Measurements from ENCODE around the gene SIDT1.
"Not testable (repeated sequence)": the region's sequence is repeated elsewhere in the genome, so short reads cannot be mapped to it uniquely, and the experiment has no call there.

The SIDT1 gene

DNA sequence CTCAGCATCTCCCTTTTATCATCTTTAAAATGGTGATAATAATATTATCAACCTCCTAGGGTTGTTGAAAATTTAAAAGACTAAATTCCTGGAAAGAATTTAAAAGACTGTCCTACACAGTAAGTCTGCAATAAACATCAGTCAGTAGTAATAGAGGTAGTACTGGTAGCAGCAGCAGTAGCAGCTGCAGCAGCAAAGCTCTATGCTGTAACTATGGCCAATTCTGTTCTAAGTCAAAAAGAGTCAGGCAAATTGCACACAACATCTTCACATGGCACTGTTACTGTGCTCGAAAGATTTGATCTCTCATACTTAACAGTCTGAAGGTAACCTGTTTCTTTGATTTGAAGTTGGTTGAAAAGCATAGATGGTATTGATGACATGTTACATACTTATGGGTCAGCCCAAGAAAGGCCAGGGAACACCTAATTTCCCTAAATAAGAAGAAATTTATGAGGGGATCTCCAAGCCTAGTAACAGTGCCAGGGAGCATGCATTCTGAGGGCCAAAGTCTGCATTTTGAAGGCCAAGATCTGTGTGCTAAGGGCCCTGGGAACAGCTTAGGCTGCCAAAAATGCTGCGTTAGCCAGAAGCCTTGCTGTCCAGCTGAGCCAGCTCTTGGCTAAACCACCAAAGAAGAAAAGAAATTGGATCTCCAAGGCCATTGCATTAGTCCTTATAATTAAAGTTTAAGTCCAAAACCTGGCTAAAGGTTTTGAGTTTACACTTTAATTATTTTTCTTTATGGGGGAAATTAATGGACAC, 68.2 kb downstream of the SIDT1 start:
- DNase-seq: no peak

DNA sequence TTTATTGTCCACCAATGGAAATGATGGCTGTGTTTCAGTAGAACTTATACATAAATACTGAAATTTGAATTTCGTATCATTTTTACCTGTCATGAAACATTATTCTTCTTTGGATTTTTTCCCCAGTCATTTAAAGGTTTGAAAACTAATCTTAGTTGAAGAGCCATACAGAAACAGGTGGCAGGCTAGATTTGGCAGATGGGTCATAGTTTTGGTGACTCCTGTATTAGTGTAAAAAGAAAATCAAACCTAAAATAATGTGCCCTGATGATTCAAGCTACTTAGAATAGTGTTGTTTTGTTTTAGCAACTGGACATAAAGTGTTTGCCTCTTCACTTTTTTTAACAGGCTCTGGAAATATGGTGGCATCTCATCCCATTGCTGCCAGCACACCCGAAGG, 68.9 kb downstream of the SIDT1 start:
- DNase-seq: no peak

DNA sequence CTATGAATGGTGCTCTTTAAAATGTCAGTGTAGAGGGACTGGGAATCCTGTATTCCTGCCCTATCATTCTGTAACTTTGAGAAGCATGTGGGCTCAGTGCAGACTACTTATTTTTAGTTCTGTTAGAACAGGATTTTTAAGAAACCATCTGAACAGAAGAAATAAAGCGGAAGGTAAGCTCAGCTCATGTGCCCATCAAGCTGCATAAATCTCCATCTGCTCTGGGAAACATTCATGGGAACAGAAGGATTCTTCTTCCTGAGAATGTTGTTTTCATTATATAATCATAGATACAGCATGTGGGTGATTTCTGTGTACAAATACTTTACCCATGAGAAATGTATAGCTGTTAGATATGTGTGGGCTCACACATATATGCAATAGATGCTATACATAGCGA, 69.9 kb downstream of the SIDT1 start:
- DNase-seq: no peak

DNA sequence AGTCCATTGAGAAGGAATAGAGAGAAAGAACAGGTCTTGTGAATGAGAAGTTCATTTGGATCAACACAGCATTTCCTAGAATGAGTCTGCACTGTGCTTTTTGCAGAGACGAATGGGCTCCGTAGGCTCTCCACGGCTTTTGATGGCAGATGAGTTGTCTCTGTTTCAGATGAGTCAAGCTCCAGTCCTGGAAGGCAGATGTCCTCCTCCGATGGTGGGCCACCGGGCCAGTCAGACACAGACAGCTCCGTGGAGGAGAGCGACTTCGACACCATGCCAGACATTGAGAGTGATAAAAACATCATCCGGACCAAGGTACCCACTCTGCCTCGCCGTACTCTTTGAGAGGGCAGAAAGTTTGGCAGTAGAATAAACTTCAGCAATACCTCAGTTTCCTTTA, 70.5 kb downstream of the SIDT1 start:
- DNase-seq: no peak

DNA sequence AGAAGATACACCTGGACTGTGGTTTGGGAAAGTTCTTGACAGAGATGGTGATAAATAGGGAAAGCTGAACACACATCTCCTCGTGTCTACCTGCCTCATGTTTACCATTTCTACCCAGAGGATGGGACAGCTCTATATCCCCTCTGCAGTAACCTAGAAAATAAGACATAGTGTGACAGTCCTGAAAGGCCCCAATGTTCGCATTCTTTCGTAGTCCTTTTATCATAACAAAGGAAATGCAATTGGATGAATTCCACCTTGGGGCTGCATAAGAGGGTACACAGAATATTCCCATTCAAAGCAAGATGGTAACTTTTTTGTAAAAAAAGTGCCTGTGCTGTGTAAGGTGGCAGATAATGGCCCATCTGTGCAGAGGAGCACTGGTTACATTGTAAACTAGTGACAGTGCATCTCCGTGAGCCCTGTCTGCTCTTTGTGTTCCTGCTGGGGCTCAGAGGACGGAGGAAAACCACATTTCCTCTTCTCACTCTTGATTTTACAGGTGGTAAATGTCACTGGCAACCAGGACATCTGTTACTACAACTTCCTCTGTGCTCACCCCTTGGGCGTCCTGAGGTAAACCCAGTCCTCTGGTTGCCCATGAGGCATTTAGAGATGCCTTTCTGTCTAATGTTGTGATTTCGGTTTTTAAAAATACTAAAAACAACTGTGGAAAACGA, 74.3 kb downstream of the SIDT1 start:
- DNase-seq: peak; percentile 6

DNA sequence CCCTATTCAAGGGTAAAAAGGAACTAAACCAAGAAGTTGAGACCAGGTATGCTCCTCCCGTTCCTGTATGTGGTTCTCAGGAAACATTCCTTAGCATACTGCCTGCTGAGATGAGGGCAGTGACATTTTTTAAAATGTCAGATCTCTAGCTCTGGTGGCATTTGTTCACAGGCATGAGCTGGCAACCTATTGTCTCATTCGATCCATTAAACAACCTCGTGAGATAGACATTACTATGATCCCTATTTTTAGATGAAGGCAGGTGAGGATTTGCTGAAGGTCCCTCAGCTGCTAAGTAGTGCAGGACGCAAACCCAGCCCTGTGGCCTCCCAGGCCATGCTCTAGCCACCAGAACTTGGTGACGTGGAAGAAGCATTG, 74.9 kb downstream of the SIDT1 start:
- DNase-seq: no peak

DNA sequence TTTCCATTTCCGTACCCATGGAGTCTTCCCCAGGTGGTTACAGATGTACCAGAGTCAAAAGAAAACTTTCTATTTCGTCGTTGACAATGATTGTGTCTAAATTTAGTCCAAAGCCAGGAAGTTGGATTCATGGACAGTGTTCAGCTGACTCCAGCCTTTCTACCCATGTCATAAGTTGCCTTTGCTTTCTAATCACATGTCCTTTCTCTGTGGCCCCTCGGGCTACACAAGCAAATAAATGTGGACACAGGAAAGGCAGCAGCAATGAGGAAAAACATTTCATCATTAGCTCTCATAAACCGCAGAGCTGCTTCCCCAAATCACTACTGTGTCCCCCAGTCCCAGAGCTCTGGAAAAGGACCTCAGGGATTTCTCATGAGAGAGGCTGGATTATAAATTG, 82.0 kb downstream of the SIDT1 start:
- DNase-seq: no peak

DNA sequence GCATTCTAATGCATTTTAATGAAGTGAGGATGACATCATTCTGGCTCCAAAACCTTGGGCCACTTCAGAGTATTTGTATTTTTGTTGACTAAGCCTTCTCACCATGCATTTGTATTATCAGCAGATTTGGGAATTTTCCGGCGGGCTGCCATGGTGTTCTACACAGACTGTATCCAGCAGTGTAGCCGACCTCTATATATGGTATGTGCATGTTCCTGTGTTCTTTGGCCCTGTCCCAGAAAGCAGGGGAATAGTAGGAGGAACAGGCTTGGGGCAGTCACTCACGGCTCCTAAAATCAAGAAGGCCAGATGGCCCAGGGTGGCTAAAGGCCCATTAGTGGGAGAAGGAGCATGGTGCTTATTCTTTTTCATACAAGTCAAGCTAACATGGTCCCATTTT, 83.6 kb downstream of the SIDT1 start:
- DNase-seq: no peak

DNA sequence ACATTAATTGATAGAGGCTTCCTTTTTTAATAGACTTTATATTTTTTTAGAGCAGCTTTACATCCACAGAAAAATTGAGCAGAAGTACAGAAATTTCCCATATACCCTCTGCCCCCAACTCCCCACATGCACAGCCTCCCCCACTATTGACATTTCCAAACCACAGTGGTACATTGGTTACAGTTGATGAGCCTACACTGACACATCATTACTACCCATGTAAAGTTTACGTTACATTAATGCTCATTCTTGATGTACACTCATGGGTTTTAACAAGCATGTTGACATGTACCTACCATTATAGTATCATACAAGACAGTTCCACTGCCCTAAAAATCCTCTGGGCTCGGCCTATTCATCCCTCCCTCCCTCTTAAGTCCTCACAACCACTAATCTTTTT, 85.4 kb downstream of the SIDT1 start:
- no peak for DNase-seq

DNA sequence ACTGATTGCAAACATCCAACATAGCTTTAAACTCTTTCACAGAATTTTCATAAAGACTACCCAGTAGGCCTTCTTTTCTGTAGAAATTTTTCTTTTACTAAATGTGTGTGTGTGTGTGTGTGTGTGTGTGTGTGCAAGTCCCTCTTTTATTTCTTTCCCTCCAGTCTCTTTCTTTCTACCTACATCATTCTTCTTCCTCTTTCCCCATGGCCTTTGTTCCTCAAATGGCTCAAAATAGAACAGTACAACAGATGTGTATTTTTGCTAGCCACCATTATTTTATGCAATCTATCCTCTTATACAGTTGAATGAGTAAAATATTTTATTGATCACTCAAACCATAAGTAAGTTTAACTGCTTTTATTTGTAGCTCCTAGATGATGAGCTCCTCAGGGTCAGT, 87.7 kb downstream of the SIDT1 start:
- DNase-seq: no peak

DNA sequence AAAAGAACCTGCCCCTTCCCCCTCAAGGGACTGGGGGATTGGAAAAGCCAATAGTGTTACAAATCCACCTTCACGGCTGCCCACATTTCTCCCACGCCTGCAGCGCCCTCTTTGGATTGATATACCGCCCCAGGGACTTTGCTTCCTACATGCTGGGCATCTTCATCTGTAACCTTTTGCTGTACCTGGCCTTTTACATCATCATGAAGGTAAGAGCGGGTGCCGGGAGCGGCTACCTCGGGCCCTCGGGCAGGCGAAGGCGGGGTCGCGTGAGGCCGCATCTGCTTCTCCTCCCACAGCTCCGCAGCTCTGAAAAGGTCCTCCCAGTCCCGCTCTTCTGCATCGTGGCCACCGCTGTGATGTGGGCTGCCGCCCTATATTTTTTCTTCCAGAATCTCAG, 91.0 kb downstream of the SIDT1 start:
- DNase-seq: no peak

DNA sequence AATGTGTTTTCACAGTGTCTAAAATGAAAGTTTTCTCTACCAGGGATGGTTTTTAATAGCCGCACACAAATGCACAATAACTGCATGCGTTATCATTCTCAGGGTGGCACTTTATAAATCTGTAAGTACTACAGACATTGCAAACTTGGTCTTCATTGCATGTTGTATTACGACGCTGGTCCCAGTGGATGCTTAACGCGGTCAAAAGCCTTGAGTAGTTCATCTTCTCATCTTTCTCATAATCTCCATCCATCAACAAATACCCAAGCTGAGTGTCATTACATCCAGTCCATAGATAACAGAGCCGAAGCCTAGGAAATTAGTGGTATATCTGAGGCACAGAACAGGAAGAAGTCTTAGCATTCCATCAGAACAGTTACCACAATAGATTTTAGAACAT, 91.5 kb downstream of the SIDT1 start:
- no peak for DNase-seq

DNA sequence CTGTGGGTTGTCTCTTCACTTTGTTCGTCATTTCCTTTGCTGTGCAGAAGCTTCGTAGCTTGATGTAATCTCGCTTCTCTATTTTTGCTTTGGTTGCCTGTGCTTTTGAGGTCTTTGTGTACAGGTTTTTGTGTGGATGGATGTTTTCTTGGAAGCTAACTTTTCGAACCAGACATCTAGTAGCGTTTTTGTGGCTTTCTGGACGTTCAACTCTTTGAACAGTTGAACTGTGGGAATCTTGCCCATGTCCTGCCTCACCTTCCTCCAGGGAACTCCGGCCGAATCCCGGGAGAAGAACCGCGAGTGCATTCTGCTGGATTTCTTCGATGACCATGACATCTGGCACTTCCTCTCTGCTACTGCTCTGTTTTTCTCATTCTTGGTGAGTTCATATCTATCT, 93.5 kb downstream of the SIDT1 start:
- no peak for DNase-seq

DNA sequence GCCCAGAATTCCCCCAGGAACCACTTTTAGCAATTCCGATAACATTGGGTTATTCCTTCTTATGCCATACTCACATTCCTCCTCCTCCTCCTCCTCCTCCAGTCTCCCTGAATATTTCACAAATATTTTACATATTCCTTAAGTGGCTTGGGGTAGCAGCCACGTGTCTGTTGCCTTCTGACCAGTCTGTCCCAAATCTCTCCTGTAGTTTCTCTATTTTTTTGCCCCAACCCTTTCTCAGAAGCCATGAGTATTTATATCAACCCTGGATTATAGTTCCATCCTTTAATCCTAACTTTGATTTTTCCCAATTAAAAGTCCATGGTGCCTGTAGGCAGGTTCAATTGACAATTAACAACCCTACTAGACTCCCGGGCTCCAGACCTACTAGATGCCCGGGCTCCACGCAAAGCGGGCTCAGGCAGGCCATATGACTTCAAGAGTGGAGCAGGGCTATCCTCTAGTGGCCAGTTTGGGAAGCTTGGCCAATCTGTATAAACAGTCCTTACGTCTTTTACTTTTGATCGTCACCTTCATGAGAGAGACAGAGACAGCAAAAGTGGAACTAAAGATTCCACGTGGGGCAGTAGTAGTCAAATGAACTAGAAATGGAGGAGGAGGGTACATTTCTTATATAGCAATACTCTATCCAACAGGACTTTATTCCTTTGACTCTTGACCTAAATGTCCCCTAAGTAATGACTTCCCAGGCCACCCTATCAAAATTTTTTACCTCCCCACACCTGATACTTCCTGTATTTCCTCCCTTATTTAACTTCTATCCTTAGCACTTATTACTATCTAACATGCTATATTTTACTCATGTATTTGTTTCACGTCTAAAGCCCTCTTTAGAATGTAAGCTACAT, 94.4 kb downstream of the SIDT1 start:
- no peak for DNase-seq

DNA sequence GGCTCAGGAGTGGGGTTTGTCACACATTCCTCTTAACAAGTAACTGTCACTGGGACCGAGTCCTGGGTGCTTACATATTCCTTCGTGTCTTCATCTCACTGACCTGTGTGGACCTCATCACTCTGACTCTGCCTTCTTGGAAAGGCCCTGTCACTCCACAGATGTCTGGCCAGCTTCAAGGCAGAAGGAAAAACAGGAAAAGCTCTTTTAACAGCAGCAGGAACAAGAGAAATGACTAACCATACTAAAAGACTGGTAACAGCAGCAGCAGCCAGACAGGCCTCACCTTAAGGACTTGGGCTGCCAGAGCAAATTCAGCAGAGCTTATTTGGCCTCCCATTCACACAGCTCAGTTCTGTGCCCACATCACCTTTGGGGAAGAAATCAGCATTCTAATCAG, 96.0 kb downstream of the SIDT1 start:
- DNase-seq: no peak

DNA sequence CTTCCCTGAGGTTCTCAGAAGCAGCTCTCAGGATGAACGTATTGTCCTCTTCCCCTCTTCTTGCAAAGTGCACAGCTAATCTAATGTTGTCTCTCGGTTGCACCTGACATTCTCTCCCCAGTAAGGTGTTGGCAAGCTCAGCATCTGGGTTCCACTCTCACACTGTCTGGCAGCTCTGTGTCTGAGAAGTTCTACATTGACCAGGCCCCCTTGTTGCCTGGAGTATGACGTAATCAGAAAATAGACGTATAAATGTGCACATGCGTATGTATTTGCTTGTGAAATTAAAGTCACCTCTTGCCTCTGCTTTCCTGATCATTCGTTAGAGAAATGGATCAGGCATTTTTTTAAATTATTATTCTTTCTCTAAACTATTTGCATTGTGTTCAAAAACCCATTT, 96.4 kb downstream of the SIDT1 start:
- DNase-seq: no peak

DNA sequence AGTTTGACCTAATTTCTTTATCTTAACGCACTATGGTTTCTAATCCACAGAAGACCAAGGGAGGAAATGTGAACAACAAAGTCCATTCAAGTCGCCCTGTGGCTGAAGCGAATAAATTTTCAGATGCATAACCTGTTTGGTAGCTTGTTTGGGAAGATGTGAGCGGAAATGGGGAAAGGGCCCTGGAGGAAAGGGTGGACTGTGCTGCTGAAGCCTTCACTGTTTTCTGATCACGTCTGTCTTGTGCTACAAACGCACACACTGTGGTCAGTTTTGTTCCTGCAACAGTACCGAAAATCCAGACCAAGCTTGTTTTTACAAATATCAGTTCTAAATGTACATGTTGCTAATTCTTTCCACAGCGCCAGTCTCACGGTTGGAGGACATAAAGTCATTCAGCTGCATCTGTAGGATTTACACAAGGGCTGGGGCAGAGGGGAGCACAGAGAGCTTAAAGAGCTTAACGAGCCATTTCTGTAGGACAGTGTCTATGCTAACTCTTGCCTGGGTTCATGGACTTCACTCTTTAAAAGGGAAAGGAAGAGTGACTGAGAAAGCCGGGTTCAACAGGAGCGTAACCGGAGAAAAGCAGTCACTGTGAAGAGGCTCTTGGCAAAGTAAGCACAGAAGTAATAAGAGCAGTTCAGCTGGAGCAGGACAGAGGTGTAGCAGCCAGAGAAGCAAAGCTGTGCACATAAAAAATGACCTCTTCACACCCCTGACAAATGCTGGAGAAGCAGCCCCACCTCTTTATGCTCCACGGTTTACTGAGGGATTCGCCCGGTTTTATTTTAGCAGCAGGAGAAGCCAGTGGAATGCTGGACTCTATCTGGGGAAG, 97.4 kb downstream of the SIDT1 start:
- no peak for DNase-seq

DNA sequence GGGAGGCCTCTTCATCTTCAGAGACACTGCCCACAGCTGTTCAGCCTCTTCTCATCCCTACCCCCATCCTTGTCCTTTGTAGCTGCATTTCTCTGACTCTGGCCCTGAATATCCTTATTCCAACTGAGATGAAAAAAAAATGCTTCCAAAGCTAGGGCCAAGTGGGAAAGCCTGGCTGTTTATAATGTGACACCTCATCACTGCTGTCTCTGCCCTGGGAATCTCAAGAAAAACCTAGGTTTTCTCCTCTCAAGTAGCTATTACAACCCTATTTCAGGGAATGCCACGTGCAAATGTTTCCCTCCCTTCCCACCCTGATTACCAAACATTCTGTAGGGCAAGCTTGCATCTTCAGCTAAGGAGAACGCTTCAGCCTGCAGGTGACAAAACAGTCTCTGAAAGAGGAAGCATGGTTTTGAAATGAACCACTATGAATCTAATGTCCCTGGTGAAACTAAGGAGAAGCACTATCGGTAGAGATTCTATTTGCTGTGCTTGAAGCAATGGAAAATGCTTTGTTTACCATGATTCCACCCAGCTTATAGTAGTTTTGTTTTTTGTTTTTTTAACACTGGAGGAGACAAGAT, 98.7 kb downstream of the SIDT1 start:
- DNase-seq: no peak

DNA sequence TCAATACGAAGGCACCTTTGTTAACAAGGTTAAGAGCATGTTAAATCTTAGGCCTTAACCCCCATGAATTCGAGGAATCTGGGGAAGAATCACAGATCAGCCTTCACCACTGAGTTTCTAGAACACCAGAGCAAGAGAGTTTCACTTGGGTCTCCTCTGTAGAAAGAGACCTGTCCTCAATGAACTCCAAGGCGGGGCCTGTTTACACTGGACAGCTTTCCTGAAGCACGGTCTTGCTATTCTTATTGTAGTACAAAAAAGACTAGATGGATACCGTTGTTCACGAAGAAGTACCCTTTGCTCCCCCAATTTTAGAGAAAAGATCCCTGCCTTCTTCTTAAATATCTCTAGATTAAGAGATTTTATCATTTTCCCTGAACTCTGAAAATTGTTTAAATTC, 99.2 kb downstream of the SIDT1 start:
- DNase-seq: no peak

DNA sequence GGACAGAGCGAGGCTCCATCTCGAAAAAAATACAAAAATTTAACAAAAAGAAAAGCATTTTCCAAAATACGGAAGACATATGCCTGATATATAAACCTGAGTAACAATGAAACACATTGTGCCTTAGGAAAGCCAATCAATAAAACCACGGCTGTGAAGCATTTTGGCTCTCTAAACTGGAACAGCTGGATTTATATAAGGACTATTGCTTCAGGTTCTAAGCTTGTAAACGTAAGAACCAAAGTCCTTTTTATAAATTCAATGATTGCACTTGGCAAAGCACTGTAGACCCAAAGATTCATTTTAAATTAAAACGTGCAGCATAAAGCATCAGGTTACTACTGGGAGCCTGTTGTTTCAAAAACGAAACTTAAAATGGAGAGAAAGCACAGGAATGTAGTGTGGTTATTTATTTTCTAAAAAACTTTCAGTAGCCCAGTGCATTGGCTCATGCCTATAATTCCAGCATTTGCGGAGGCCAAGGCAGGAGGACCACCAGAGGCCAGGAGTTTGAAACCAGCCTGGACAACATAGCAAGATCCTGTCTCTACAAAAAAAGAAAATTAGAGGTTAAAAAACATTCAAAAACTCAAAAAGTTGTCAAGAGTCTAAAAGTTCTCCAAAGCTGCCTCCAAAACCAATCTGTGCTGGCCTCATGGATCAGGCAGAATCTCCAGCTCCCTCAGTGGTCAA, 102.6 kb downstream of the SIDT1 start:
- DNase-seq: no peak

DNA sequence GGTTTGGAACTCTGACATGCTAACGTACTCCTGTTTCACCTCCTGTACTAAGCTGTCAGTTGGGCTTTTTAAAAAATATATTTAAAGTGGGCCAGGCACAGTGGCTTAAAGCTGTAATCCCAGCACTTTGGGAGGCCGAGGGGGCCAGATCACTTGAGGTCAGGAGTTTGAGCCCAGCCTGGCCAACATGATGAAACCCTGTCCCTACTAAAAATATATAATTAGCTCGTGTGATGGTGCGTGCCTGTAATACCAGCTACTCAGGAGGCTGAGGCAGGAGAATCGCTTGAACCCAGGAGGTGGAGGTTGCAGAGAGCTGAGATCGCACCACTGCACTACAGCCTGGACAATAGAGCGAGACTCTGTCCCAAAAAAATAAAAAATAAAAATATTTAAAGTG, 103.7 kb downstream of the SIDT1 start:
- not testable (repeated sequence) for DNase-seq

DNA sequence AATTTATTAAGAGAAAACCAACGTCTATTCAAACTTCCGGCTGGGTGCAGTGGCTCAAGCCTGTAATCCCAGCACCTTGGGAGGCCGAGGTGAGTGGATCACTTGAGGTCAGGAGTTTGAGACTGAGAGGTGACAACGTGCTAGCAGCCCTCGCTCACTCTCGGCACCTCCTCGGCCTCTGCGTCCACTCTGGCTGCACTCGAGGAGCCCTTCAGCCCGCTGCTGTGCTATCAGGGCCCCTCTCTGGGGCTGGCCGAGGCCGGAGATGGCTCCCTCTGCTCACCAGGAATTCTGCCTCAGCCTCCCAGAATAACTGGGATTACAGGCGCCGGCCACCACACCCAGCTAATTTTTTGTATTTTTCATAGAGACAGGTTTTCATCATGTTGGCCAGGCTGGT, 105.4 kb downstream of the SIDT1 start:
- DNase-seq: no peak
